ENCODE results near the gene SEZ6L2. TPM values are rescaled to one million over a fixed set of nuclear protein-coding genes. Genes with fewer than 3 reads are reported as not detected.
A peak's percentile ranks its signal among the peaks of the same experiment; 100 is the strongest.
"Not testable (repeated sequence)": the region's sequence is repeated elsewhere in the genome, so short reads cannot be mapped to it uniquely, and the experiment has no call there.

Gene SEZ6L2
- total RNA-seq, 6 experiments from 2014 or later = 0.15 to 0.56 (median 0.32) TPM

- no peaks in the 10 kb centered on the region for H3K9me3 ChIP-seq
- ATAC-seq (no peak), DNase-seq (no peak)
- H3K27ac ChIP-seq = no peak overlapping the region
- H3K36me3 ChIP-seq = no peaks in the 10 kb centered on the region
- intact Hi-C loops (cut with DNase I) = no loop called here
- no peak overlapping the region for H3K4me3 ChIP-seq
- no peaks in the 10 kb centered on the region for H3K27me3 ChIP-seq
- no peak for TF ChIP-seq POLR2A (IDR thresholded peaks at IDR 0.05)
- TF ChIP-seq, protein P1, sequence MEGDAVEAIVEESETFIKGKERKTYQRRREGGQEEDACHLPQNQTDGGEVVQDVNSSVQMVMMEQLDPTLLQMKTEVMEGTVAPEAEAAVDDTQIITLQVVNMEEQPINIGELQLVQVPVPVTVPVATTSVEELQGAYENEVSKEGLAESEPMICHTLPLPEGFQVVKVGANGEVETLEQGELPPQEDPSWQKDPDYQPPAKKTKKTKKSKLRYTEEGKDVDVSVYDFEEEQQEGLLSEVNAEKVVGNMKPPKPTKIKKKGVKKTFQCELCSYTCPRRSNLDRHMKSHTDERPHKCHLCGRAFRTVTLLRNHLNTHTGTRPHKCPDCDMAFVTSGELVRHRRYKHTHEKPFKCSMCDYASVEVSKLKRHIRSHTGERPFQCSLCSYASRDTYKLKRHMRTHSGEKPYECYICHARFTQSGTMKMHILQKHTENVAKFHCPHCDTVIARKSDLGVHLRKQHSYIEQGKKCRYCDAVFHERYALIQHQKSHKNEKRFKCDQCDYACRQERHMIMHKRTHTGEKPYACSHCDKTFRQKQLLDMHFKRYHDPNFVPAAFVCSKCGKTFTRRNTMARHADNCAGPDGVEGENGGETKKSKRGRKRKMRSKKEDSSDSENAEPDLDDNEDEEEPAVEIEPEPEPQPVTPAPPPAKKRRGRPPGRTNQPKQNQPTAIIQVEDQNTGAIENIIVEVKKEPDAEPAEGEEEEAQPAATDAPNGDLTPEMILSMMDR (IDR thresholded peaks at IDR 0.05) = no peak
- no peaks in the 10 kb centered on the region for H3K4me1 ChIP-seq
- no CpG with 5 or more reads among the region's 6 CpGs for WGBS (ENCODE audit: insufficient coverage, low coverage, low lambda C conversion rate, missing lambda C conversion rate)
Observed at GRCh38 chr16:29892458-29892813, 6.9 kb downstream of the SEZ6L2 start.

GRCh38 chr16:29891525-29892457 is 7.6 kb downstream of the SEZ6L2 start:
- intact Hi-C loops (cut with DNase I) = no loop called here
- peak in 3 of 4 donors; percentile 36 to 73 (median 59) for ATAC-seq

DNA sequence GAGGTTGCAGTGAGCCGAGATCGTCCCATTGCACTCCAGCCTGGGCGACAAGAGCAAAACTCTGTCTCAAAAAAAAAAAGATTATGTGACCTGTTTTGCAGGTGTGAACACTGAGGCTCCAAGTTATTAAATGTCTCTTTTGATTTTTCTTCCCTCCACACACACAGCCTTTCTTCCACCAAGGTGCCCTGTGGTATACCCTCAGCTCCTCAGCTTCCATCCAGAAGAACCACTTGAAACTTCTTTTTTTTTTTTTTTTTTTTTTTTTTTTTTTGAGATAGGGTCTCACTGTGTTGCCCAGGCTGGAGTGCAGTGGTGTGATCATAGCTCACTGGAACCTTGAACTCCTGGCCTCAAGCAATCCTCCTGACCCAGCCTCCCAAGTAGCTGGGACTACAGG is 10.0 kb downstream of the SEZ6L2 start:
- WGBS (ENCODE audit: insufficient coverage, low coverage, low lambda C conversion rate, missing lambda C conversion rate) = no CpG with 5 or more reads among the region's 3 CpGs
- H3K27me3 ChIP-seq; H3K9me3 ChIP-seq; H3K4me3 ChIP-seq; H3K36me3 ChIP-seq; DNase-seq; H3K4me1 ChIP-seq; H3K27ac ChIP-seq; intact Hi-C loops (cut with DNase I); ATAC-seq: not testable (repeated sequence)

More at GRCh38 chr16:29891525-29892457, 7.6 kb downstream of the SEZ6L2 start:
- Histone ChIP-seq H3K4me1 (no peaks in the 10 kb centered on the region), H3K36me3 (no peaks in the 10 kb centered on the region), H3K4me3 (no peak overlapping the region), H3K27ac (no peak overlapping the region), H3K27me3 (no peaks in the 10 kb centered on the region), H3K9me3 (no peaks in the 10 kb centered on the region)
- no peak for DNase-seq
- WGBS (ENCODE audit: insufficient coverage, low coverage, low lambda C conversion rate, missing lambda C conversion rate) = 38% methylated on average over 8 of the region's 10 CpGs
- TF ChIP-seq POLR2A (IDR thresholded peaks at IDR 0.05) = no peak
- TF ChIP-seq, protein P1 (IDR thresholded peaks at IDR 0.05) = no peak

- H3K27me3 ChIP-seq = no peaks in the 10 kb centered on the region
- no peaks in the 10 kb centered on the region for H3K4me1 ChIP-seq
- no peak for DNase-seq
- H3K9me3 ChIP-seq = no peaks in the 10 kb centered on the region
- no peak overlapping the region for H3K27ac ChIP-seq
- H3K36me3 ChIP-seq = no peaks in the 10 kb centered on the region
- intact Hi-C loops (cut with DNase I) = no loop called here
- WGBS (ENCODE audit: insufficient coverage, low coverage, low lambda C conversion rate, missing lambda C conversion rate) = 65% methylated on average over 6 of the region's 6 CpGs
- H3K4me3 ChIP-seq = no peak overlapping the region
- no peak for TF ChIP-seq POLR2A (IDR thresholded peaks at IDR 0.05)
- TF ChIP-seq, protein P1 (IDR thresholded peaks at IDR 0.05) = no peak
- ATAC-seq = no peak
Observed at GRCh38 chr16:29883987-29884386, 15.4 kb downstream of the SEZ6L2 start.

DNA sequence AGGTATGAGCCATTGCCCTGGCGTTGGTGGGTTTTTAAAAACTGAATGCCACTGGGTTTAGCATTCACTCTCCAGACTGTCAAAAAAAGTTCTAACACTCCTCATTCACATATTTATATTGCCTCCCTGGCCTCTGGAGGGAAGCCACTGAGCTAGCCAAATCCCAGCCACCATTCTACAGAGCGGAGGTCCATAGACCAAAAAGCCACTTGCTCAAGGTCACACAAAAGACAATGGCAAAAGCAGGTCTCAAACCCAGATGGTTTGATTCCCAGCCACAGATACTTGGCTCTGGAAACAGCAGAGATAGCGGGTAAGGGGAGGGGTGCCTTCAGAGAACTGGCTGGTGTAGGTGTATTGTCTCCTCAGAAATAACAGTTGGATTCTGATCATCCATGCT is 18.3 kb downstream of the SEZ6L2 start:
- 87% methylated on average over 3 of the region's 3 CpGs for WGBS (ENCODE audit: insufficient coverage, low coverage, low lambda C conversion rate, missing lambda C conversion rate)
- ATAC-seq (no peak), DNase-seq (no peak)
- no peak overlapping the region for H3K4me3 ChIP-seq
- H3K27me3 ChIP-seq = peaks cover 0 to 7% of the 10 kb centered on the region in 2 donors
- H3K9me3 ChIP-seq = no peaks in the 10 kb centered on the region
- no peaks in the 10 kb centered on the region for H3K36me3 ChIP-seq
- no peak for TF ChIP-seq POLR2A (IDR thresholded peaks at IDR 0.05)
- TF ChIP-seq, protein P1 (IDR thresholded peaks at IDR 0.05) = no peak
- H3K27ac ChIP-seq = no peak overlapping the region
- intact Hi-C loops (cut with DNase I) = no loop called here
- no peaks in the 10 kb centered on the region for H3K4me1 ChIP-seq

Measured in right lobe of liver (tissue), 6 donors.